HepG2 (cell line): ENCODE results near the gene XPNPEP2.

Experiments used
- ESRRA ChIP-seq: sonication (generic); formaldehyde crosslinking; IDR thresholded peaks from 2 replicates; pipeline ENCODE4 v1.5.1; 2020; ENCODE audit warnings: mild to moderate bottlenecking, low read depth, missing genetic modification reagents
- EZH2 ChIP-seq: conservative IDR thresholded peaks from 2 replicates; pipeline ENCODE4 v1.6.1; 2012; ENCODE audit warnings: mild to moderate bottlenecking, low read depth, low read length, moderate library complexity
- HMG20A ChIP-seq: IDR thresholded peaks from 2 replicates; pipeline ENCODE4 v1.6.1; 2016; ENCODE audit warnings: borderline replicate concordance
- JUN ChIP-seq: sonication (generic); formaldehyde crosslinking; IDR thresholded peaks from 2 replicates; pipeline ENCODE4 v1.4.0; 2020; ENCODE audit warnings: mild to moderate bottlenecking, missing genetic modification reagents
- ZFP36L1 ChIP-seq: sonication (generic); formaldehyde crosslinking; IDR thresholded peaks from 2 replicates; pipeline ENCODE4 v1.8.0; 2022; ENCODE audit warnings: mild to moderate bottlenecking, missing genetic modification reagents, moderate library complexity
- TF ChIP-seq, protein P1 (sequence below): sonication (generic); formaldehyde crosslinking; IDR thresholded peaks from 2 replicates; pipeline ENCODE4 v1.9.0; 2021; ENCODE audit warnings: missing genetic modification reagents, mild to moderate bottlenecking, borderline replicate concordance

DNA sequence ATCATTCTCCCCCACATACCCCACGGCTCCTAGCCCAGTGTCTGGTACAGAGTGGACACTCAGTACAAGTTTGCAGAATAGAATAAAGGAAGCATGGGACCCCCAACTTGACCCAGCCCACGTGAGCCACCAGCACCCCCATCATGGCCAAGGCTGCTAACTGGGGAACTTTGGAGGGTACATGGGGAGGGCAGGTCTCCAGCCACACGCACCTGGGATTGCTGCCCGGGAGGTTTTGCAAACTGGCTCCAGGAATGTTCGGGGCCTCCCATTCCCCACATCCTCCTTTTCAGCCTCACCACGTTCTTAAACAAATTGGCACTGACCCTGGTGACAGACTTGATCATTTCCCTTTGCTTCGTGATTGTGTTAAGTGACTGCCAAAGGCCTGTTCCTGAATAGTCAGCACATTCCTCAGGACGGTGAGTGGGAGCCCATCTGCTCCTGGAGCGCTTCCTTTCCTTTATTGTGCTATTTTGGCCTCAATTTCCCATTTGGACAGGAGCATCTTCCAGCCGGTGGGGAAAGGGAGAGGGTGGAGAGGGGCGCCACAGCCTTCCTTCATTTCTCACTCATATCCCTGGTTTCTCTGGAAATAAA lies 18.7 kb upstream of the XPNPEP2 start:
- TF ChIP-seq ESRRA (CRISPR knock-in tag): no peak
- TF ChIP-seq JUN (CRISPR knock-in tag): no peak
- TF ChIP-seq EZH2: no peak
- TF ChIP-seq HMG20A (CRISPR knock-in tag): no peak
- no peak for TF ChIP-seq ZFP36L1 (CRISPR knock-in tag)
- TF ChIP-seq, protein P1, sequence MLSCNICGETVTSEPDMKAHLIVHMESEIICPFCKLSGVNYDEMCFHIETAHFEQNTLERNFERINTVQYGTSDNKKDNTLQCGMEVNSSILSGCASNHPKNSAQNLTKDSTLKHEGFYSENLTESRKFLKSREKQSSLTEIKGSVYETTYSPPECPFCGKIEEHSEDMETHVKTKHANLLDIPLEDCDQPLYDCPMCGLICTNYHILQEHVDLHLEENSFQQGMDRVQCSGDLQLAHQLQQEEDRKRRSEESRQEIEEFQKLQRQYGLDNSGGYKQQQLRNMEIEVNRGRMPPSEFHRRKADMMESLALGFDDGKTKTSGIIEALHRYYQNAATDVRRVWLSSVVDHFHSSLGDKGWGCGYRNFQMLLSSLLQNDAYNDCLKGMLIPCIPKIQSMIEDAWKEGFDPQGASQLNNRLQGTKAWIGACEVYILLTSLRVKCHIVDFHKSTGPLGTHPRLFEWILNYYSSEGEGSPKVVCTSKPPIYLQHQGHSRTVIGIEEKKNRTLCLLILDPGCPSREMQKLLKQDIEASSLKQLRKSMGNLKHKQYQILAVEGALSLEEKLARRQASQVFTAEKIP (CRISPR knock-in tag): no peak
